Measurements from ENCODE around the gene LRRN1.
A peak's percentile ranks its signal among the peaks of the same experiment; 100 is the strongest.

The LRRN1 gene

GRCh38 chr3:3799173-3800079, at the start of gene LRRN1:
Gene LRRN1 (plus strand): TSS chr3:3799431. CDS start chr3:3844642, 45,211 bp downstream.
- DNase-seq (ENCODE audit: low read depth in 2 of 2): peak in 1 of 2 donors; percentile 42

GRCh38 chr3:3753416-3753815, 45.8 kb upstream of the LRRN1 start:
- DNase-seq (ENCODE audit: low read depth in 2 of 2): no peak

- DNase-seq (ENCODE audit: low read depth in 2 of 2): no peak
Observed at GRCh38 chr3:3765661-3766060, 33.6 kb upstream of the LRRN1 start.

- no peak for DNase-seq (ENCODE audit: low read depth in 2 of 2)
Observed at GRCh38 chr3:3766140-3766539, 33.1 kb upstream of the LRRN1 start.

- no peak for DNase-seq (ENCODE audit: low read depth in 2 of 2)
Observed at GRCh38 chr3:3771094-3771493, 28.1 kb upstream of the LRRN1 start.

- DNase-seq (ENCODE audit: low read depth in 2 of 2): no peak
Observed at GRCh38 chr3:3771567-3771966, 27.7 kb upstream of the LRRN1 start.

- no peak for DNase-seq (ENCODE audit: low read depth in 2 of 2)
Observed at GRCh38 chr3:3772338-3772737, 26.9 kb upstream of the LRRN1 start.

GRCh38 chr3:3772920-3773319, 26.3 kb upstream of the LRRN1 start:
- DNase-seq (ENCODE audit: low read depth in 2 of 2): no peak

GRCh38 chr3:3776607-3777006, 22.6 kb upstream of the LRRN1 start:
- DNase-seq (ENCODE audit: low read depth in 2 of 2): no peak

- no peak for DNase-seq (ENCODE audit: low read depth in 2 of 2)
Observed at GRCh38 chr3:3778216-3778615, 21.0 kb upstream of the LRRN1 start.

GRCh38 chr3:3778641-3779270, 20.5 kb upstream of the LRRN1 start:
- no peak for DNase-seq (ENCODE audit: low read depth in 2 of 2)

- no peak for DNase-seq (ENCODE audit: low read depth in 2 of 2)
Observed at GRCh38 chr3:3782457-3782856, 16.8 kb upstream of the LRRN1 start.

- DNase-seq (ENCODE audit: low read depth in 2 of 2): no peak
Observed at GRCh38 chr3:3783210-3783609, 16.0 kb upstream of the LRRN1 start.

- no peak for DNase-seq (ENCODE audit: low read depth in 2 of 2)
Observed at GRCh38 chr3:3783696-3784095, 15.5 kb upstream of the LRRN1 start.

- no peak for DNase-seq (ENCODE audit: low read depth in 2 of 2)
Observed at GRCh38 chr3:3792391-3792790, 6.8 kb upstream of the LRRN1 start.

- no peak for DNase-seq (ENCODE audit: low read depth in 2 of 2)
Observed at GRCh38 chr3:3798631-3799113, 559 bp upstream of the LRRN1 start.

- no peak for DNase-seq (ENCODE audit: low read depth in 2 of 2)
Observed at GRCh38 chr3:3800080-3800455, 837 bp downstream of the LRRN1 start.

GRCh38 chr3:3800685-3801493, 1.7 kb downstream of the LRRN1 start:
- no peak for DNase-seq (ENCODE audit: low read depth in 2 of 2)

- DNase-seq (ENCODE audit: low read depth in 2 of 2): no peak
Observed at GRCh38 chr3:3801494-3801841, 2.2 kb downstream of the LRRN1 start.

GRCh38 chr3:3802046-3802445, 2.8 kb downstream of the LRRN1 start:
- DNase-seq (ENCODE audit: low read depth in 2 of 2): no peak

- no peak for DNase-seq (ENCODE audit: low read depth in 2 of 2)
Observed at GRCh38 chr3:3804560-3804959, 5.3 kb downstream of the LRRN1 start.

- no peak for DNase-seq (ENCODE audit: low read depth in 2 of 2)
Observed at GRCh38 chr3:3806092-3806491, 6.9 kb downstream of the LRRN1 start.

Measured in stimulated activated CD4-positive, alpha-beta T cell treated with anti-CD3 and anti-CD28 coated beads, Interleukin-4, amount 100 ng/mL, for 48 hours (primary cell).